GM12864 (cell line): Measurements from ENCODE around the gene BBS2.

ENCODE experiments used
- DNase-seq: peaks from one replicate; pipeline ENCODE4 v3.0.0-alpha.2; 2011; ENCODE audit warnings: low read depth
- H3K4me3 ChIP-seq: 2 replicates; pipeline ENCODE4 v1.5.1; 2011; ENCODE audit warnings: mild to moderate bottlenecking, low read depth, low read length, control low read depth
- TF ChIP-seq, protein P1 (sequence below): IDR thresholded peaks from 2 replicates; pipeline ENCODE4 v1.5.1; 2011; ENCODE audit warnings: low read depth, mild to moderate bottlenecking, moderate library complexity, low read length, control low read depth, inconsistent platforms; ENCODE audit errors: missing control alignments

The BBS2 gene

DNA sequence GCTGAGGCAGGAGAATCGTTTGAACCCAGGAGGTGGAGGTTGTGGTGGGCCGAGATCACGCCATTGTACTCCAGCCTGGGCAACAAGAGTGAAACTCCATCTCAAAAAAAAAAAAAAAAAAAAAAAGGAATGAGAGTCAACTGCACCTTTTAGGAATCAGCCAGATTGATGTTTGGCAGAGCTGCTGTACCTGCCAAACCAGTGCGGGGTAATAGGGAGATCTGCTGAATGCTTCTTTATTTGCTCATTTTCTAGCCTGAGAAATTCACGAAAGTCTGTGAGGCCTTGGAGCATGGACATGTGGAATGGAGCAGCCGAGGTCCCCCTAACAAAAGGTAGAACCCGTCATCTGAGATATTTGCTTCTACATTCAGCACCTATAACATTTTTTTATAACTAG, 50.1 kb downstream of the BBS2 start:
- no peak for DNase-seq

DNA sequence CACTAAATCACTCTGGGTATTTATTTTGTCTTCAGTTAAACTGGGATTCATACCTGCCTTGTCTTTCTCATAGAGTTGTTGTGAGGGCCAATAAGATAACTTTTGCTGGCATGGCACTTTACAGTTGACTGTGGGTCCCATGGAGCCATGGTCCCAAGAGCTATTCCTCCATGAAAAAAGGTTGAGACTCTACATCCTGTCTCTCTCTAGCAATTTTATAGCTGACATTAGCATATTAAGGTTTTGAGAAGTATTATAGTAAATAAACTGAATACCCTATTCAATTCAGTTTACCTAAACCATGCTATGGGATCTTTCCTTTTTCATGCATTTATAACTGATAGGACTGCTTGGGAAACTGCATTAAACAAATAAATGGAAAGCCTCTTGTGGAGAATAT, 51.0 kb downstream of the BBS2 start:
- DNase-seq: no peak
- TF ChIP-seq, protein P1, sequence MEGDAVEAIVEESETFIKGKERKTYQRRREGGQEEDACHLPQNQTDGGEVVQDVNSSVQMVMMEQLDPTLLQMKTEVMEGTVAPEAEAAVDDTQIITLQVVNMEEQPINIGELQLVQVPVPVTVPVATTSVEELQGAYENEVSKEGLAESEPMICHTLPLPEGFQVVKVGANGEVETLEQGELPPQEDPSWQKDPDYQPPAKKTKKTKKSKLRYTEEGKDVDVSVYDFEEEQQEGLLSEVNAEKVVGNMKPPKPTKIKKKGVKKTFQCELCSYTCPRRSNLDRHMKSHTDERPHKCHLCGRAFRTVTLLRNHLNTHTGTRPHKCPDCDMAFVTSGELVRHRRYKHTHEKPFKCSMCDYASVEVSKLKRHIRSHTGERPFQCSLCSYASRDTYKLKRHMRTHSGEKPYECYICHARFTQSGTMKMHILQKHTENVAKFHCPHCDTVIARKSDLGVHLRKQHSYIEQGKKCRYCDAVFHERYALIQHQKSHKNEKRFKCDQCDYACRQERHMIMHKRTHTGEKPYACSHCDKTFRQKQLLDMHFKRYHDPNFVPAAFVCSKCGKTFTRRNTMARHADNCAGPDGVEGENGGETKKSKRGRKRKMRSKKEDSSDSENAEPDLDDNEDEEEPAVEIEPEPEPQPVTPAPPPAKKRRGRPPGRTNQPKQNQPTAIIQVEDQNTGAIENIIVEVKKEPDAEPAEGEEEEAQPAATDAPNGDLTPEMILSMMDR: no peak
- H3K4me3 ChIP-seq: no peak overlapping the region

More for the DNA sequence above, 50.1 kb downstream of the BBS2 start:
- no peak overlapping the region for H3K4me3 ChIP-seq
- TF ChIP-seq, protein P1: no peak

DNA sequence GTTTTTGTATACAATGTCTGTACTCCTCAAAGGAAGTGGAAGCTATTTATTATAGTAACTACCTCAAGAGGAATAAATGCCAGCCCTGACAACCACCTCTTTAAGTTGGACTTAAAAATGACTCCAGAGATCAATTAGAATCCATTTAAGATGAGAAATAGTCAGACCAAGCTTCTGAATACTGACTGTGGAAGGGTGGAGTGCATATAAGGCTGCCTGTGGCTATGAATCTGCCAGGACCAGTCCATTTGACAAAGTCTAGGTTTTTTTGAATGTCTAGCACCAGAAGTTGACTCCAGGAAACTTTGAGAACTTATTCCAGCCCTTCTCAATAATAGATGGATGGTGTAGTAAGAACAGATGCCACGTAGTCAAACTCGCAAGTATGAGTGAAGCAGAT, 53.5 kb downstream of the BBS2 start:
- H3K4me3 ChIP-seq: no peak overlapping the region
- DNase-seq: no peak
- TF ChIP-seq, protein P1: no peak

DNA sequence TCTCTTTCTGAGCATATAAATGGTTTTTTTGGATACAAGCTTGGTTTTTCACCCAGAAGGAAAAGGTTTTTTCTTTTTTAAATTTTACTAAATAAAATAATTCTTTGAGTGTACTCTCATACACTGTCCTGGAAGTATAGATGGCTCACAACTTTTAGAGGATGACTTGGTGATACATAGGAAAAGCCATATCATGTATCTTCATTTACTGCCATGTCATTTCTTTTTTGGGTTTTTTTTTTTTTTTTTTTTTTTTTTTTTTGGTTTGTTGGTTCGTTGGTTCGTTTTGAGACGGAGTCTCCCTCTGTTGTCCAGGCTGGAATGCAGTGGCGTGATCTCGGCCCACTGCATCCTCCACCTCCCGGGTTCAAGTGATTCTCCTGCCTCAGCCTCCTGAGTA, 56.7 kb downstream of the BBS2 start:
- no peak for DNase-seq
- H3K4me3 ChIP-seq: no peak overlapping the region
- TF ChIP-seq, protein P1: no peak

DNA sequence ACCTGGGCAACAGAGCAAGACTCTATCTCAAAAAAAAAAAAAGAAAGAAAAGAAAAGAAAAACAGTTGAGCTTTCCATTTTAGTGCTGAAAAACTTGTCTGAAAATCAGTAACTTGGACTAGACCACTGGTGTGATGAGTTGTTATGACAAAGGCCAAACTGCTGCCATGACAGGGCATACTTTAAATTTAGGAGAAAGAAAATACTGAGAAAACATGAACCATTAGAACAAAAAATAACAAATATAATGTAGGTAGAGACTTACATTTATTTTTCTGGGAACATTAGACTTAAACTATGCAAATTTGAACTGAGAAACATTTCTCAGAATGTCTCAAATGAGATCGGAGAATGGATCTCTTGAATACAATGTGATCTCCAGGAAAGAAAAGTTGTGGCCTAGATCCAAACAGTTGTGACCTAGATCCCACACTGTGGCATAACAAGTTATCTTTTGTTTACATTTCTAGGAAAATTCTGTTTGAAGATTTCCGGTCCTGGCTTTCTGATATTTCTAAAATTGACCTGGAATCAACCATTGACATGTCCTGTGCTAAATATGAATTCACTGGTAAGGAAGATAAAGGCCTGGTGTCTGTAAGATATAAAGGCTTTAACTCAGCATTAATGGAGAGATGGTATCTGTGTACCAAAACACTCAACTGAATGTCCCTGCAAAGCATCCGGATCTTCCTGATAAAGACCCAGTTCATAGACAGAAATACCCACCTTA, 57.6 kb downstream of the BBS2 start:
- TF ChIP-seq, protein P1: no peak
- H3K4me3 ChIP-seq: no peak overlapping the region
- no peak for DNase-seq

DNA sequence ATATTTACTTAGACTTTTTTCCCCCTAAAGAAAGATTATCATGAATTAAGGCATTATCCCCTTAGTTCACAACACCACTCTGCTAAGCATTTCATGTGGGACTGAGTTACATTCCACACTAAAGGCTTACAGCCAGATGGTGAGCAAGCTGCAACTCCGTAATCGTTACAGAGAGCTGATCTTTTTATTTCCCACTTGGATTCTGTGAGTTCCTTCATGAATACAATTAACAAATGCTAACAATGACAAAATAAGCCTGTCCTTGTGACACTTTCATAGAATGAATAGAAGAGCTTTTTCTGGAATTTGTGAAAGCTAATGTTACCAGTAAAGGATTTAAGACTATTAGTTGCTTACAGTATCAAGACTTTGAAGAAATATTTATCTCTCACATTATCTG, 59.7 kb downstream of the BBS2 start:
- H3K4me3 ChIP-seq: no peak overlapping the region
- TF ChIP-seq, protein P1: no peak
- no peak for DNase-seq

DNA sequence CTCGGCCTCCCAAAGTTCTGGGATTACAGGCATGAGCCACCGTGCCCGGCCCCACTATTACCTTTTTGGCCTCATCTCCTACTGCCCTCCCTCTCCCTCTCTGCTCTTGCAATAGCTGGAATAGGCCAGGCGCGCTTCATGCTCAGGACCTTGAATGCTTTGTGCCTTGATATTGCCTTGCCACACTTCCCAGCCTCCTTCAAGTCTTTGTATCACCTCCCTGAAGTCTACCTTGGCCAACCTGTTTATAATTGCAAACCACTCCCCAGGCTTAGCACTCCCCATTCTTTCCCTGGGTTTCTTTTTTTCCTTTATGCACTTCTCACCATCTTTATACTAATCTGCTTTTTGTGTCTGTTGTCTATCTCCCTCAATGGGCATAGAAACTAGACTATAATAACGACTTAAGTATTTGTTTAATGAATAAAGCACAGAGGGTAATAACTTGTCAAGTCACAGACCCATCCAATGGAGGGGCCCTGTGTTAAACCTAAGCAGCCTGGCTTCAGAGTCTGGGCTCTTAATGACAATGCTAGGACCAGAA, 61.8 kb downstream of the BBS2 start:
- TF ChIP-seq, protein P1: no peak
- DNase-seq: no peak
- H3K4me3 ChIP-seq: no peak overlapping the region
